GM12874 (cell line): Measurements from ENCODE around the gene BAHCC1.

Experiments used
- CTCF ChIP-seq: IDR thresholded peaks from 2 replicates; pipeline ENCODE4 v1.5.1; 2011; ENCODE audit warnings: low read depth, mild to moderate bottlenecking, control low read depth, low read length, moderate library complexity; ENCODE audit not compliant: insufficient read depth

The BAHCC1 gene

GRCh38 chr17:81381632-81382577 is 13.4 kb upstream of the BAHCC1 start:
- TF ChIP-seq CTCF: no peak

GRCh38 chr17:81382851-81383250 is 12.4 kb upstream of the BAHCC1 start:
- no peak for TF ChIP-seq CTCF

- no peak for TF ChIP-seq CTCF
These were observed 11.5 kb upstream of the BAHCC1 start for GRCh38 chr17:81383504-81384421.

GRCh38 chr17:81384929-81385319 is 10.3 kb upstream of the BAHCC1 start:
- no peak for TF ChIP-seq CTCF

- TF ChIP-seq CTCF: no peak
These were observed 9.7 kb upstream of the BAHCC1 start for GRCh38 chr17:81385320-81386111.

GRCh38 chr17:81386141-81386645 is 9.1 kb upstream of the BAHCC1 start:
- no peak for TF ChIP-seq CTCF

GRCh38 chr17:81386646-81387099 is 8.6 kb upstream of the BAHCC1 start:
- TF ChIP-seq CTCF: no peak
